SH-SY5Y (cell line): ENCODE measurements around the gene LUZP1.

Experiments used
- GATA2 ChIP-seq: IDR thresholded peaks from 2 replicates; pipeline ENCODE4 v1.6.1; 2011; ENCODE audit warnings: mild to moderate bottlenecking, low read depth, low read length
- GATA3 ChIP-seq: IDR thresholded peaks from 2 replicates; pipeline ENCODE4 v1.6.1; 2011; ENCODE audit warnings: low read depth, mild to moderate bottlenecking, low read length, moderate library complexity

GRCh38 chr1:23065385-23065784 lies 103.3 kb downstream of the LUZP1 start:
- peak; percentile 71 for TF ChIP-seq GATA2
- no peak for TF ChIP-seq GATA3
